IMR-90 (cell line): ENCODE measurements around the gene GRM2. TPM values are rescaled to one million over a fixed set of nuclear protein-coding genes. Genes with fewer than 3 reads are reported as not detected.

Experiments
- ATAC-seq: fragments of 200-7000 bp; cut with Tn5 transposase; 2 replicates; pipeline ENCODE4 v1.9.1; 2020; ENCODE audit warnings: low read depth, mild to moderate bottlenecking, moderate library complexity
- BruUV-seq: library from RNA; stranded (reverse); fragments of 400-500 nt; replicated peaks from 2 replicates; lab custom pipeline; 2021; lab: Mats Ljungman, UMichigan
- CTCF ChIA-PET: fragments of 300-600 bp; formaldehyde crosslinking; extraction: SDS; loops from one replicate; lab custom pipeline; 2021; ENCODE audit warnings: antibody characterized with exemption; lab: Yijun Ruan, JAX
- POLR2A ChIA-PET: fragments of 300-600 bp; sonication (Branson Sonifier 250); formaldehyde crosslinking; loops from one replicate; lab custom pipeline; 2022; ENCODE audit warnings: antibody characterized with exemption; ENCODE audit not compliant: unreplicated experiment; lab: Charles Lee
- DNase-seq: peaks from one replicate; pipeline ENCODE4 v3.0.0; 2013
- H2AFZ ChIP-seq: replicated peaks from 2 replicates; pipeline ENCODE3; 2013; ENCODE audit warnings: low read length, mild to moderate bottlenecking; ENCODE audit not compliant: poor library complexity
- H2AK5ac ChIP-seq: 2 replicates; pipeline ENCODE4 v1.6.1; 2013; ENCODE audit warnings: low read depth, low read length, inconsistent platforms
- H2AK9ac ChIP-seq: replicated peaks from 2 replicates; pipeline ENCODE3; 2013; ENCODE audit warnings: mild to moderate bottlenecking, low read depth, low read length, moderate library complexity; ENCODE audit not compliant: poor library complexity
- H2BK120ac ChIP-seq: 2 replicates; pipeline ENCODE4 v1.6.1; 2013; ENCODE audit warnings: low read depth, low read length, inconsistent platforms
- H2BK15ac ChIP-seq: 3 replicates; pipeline ENCODE4 v1.6.1; 2013; ENCODE audit warnings: low read depth, low read length, inconsistent platforms
- H2BK20ac ChIP-seq: 2 replicates; pipeline ENCODE4 v1.6.1; 2013; ENCODE audit warnings: low read depth, mild to moderate bottlenecking, inconsistent platforms, low read length, moderate library complexity
- H2BK5ac ChIP-seq: 2 replicates; pipeline ENCODE4 v1.6.1; 2013; ENCODE audit warnings: mild to moderate bottlenecking, low read depth, low read length, inconsistent platforms; ENCODE audit not compliant: poor library complexity, severe bottlenecking
- H3K14ac ChIP-seq: replicated peaks from 2 replicates; pipeline ENCODE4 v1.6.1; 2013; ENCODE audit warnings: low read depth, low read length, inconsistent platforms
- H3K18ac ChIP-seq: 2 replicates; pipeline ENCODE4 v1.6.1; 2013; ENCODE audit warnings: low read depth, low read length, control low read depth
- H3K23ac ChIP-seq: 2 replicates; pipeline ENCODE4 v1.6.1; 2013; ENCODE audit warnings: low read depth, low read length, inconsistent platforms
- H3K27ac ChIP-seq: 2 replicates; pipeline ENCODE4 v1.5.1; 2013; ENCODE audit warnings: mild to moderate bottlenecking, control low read depth, low read length; ENCODE audit not compliant: insufficient read depth
- H3K27me3 ChIP-seq: 2 replicates; pipeline ENCODE4 v1.6.1; 2013; ENCODE audit warnings: low read length; ENCODE audit not compliant: control insufficient read depth, insufficient read depth
- H3K36me3 ChIP-seq: 2 replicates; pipeline ENCODE4 v1.6.1; 2013; ENCODE audit warnings: low read length, mixed read lengths; ENCODE audit not compliant: control insufficient read depth, insufficient read depth
- H3K4ac ChIP-seq: 2 replicates; pipeline ENCODE4 v1.6.1; 2013; ENCODE audit warnings: low read depth, low read length, inconsistent platforms
- H3K4me1 ChIP-seq: 2 replicates; pipeline ENCODE4 v1.6.1; 2013; ENCODE audit warnings: low read length, mixed read lengths; ENCODE audit not compliant: control insufficient read depth, insufficient read depth
- H3K4me2 ChIP-seq: 2 replicates; pipeline ENCODE4 v1.6.1; 2013; ENCODE audit warnings: low read depth, mild to moderate bottlenecking, control low read depth, low read length, moderate library complexity
- H3K4me3 ChIP-seq: 2 replicates; pipeline ENCODE4 v1.5.1; 2013; ENCODE audit warnings: low read depth, mild to moderate bottlenecking, control low read depth, low read length, moderate library complexity; ENCODE audit not compliant: insufficient read depth
- H3K56ac ChIP-seq: 2 replicates; pipeline ENCODE4 v1.6.1; 2013; ENCODE audit warnings: low read length, inconsistent platforms; ENCODE audit not compliant: insufficient read depth; ENCODE audit errors: extremely low read depth
- H3K79me1 ChIP-seq, 2 experiments: 2 replicates each; pipeline ENCODE4 v1.6.1; 2013; ENCODE audit warnings: low read length in 2 of 2, inconsistent platforms in 1 of 2, low read depth in 1 of 2
- H3K9ac ChIP-seq: 2 replicates; pipeline ENCODE4 v1.6.1; 2013; ENCODE audit warnings: low read depth, low read length, control low read depth
- H3K9me1 ChIP-seq: 2 replicates; pipeline ENCODE4 v1.6.1; 2013; ENCODE audit warnings: low read length, inconsistent platforms; ENCODE audit not compliant: insufficient read depth
- H3K9me3 ChIP-seq: 2 replicates; pipeline ENCODE4 v1.6.1; 2013; ENCODE audit warnings: low read length; ENCODE audit not compliant: control insufficient read depth, insufficient read depth
- H4K20me1 ChIP-seq: 2 replicates; pipeline ENCODE4 v1.6.1; 2013; ENCODE audit warnings: low read length, inconsistent platforms; ENCODE audit not compliant: insufficient read depth
- H4K5ac ChIP-seq: 2 replicates; pipeline ENCODE4 v1.6.1; 2013; ENCODE audit warnings: mild to moderate bottlenecking, low read depth, low read length, control low read depth
- H4K8ac ChIP-seq, 2 experiments: 2 replicates each; pipeline ENCODE4 v1.6.1; 2013; ENCODE audit warnings: low read depth in 2 of 2, low read length in 2 of 2, control low read depth in 1 of 2, inconsistent platforms in 1 of 2
- H4K91ac ChIP-seq: 2 replicates; pipeline ENCODE4 v1.6.1; 2013; ENCODE audit warnings: low read depth, low read length, inconsistent platforms; ENCODE audit not compliant: insufficient read depth
- BHLHE40 ChIP-seq: fragments of 150-350 bp; IDR thresholded peaks from 2 replicates; pipeline ENCODE4 v1.6.1; 2016; ENCODE audit warnings: mild to moderate bottlenecking, low read depth, low read length
- CHD1 ChIP-seq: IDR thresholded peaks from 2 replicates; pipeline ENCODE4 v1.6.1; 2012; ENCODE audit warnings: low read depth, low read length, improper control_type of control experiment
- CTCF ChIP-seq: conservative IDR thresholded peaks from 2 replicates; pipeline ENCODE4 v1.5.1; 2012; ENCODE audit warnings: mild to moderate bottlenecking, low read depth, low read length, improper control_type of control experiment
- FOS ChIP-seq: fragments of 150-350 bp; IDR thresholded peaks from 2 replicates; pipeline ENCODE4 v1.6.1; 2016; ENCODE audit warnings: low read depth, low read length
- MXI1 ChIP-seq: IDR thresholded peaks from 2 replicates; pipeline ENCODE4 v1.6.1; 2012; ENCODE audit warnings: low read depth, mild to moderate bottlenecking, low read length, moderate library complexity, borderline replicate concordance
- USF2 ChIP-seq: fragments of 150-350 bp; IDR thresholded peaks from 2 replicates; pipeline ENCODE4 v1.6.1; 2017; ENCODE audit warnings: mild to moderate bottlenecking, antibody characterized with exemption, low read length, low read depth
- WGBS, 2 experiments: methylation state at CpG; one replicate each; pipeline versions ENCODE4 v1.1.5 to v1.1.7; 2013; ENCODE audit warnings: missing lambda C conversion rate in 2 of 2; ENCODE audit not compliant: insufficient read length in 1 of 2; ENCODE audit errors: extremely low coverage in 2 of 2; 5-methylcytosine and 5-hydroxymethylcytosine counted together
- dilution Hi-C: fragments of 300-500 bp; cut with HindIII; formaldehyde crosslinking; loops from one replicate; pipeline ENCODE4 v1.14.3; 2018; ENCODE audit warnings: low sequenced_read_pairs; ENCODE audit not compliant: unreplicated experiment
- in situ Hi-C: fragments of 300-500 bp; cut with MboI; formaldehyde crosslinking; loops from 3 replicates; pipeline ENCODE4 v1.14.3; 2019; ENCODE audit warnings: low sequenced_read_pairs, inconsistent platforms, mixed read lengths
- intact Hi-C: fragments of 100-400 bp; cut with micrococcal nuclease; formaldehyde crosslinking; loops from 2 replicates; pipeline ENCODE4 v1.10.0; 2022
- polyA plus RNA-seq, 3 experiments: library from polyadenylated mRNA; depleted of rRNA; stranded (reverse); fragments of >200 nt; gene quantifications; 2 replicates each; pipeline ENCODE4 v1.2.3, GENCODE V29; 2012; ENCODE audit warnings: low replicate concordance in 1 of 3
- total RNA-seq: library from RNA; depleted of rRNA; stranded (reverse); fragments of >200 nt; gene quantifications from 2 replicates; pipeline ENCODE4 v1.2.3, GENCODE V29; 2012

The GRM2 gene
- total and polyA plus RNA-seq, 2 of the 4 experiments (the other 2 are of a cell fraction) = under 0.01 to 0.14 TPM

- no peak overlapping the region for H3K18ac ChIP-seq
- no TSS peak for BruUV-seq
- H3K4me2 ChIP-seq = no peak overlapping the region
- H2BK20ac ChIP-seq = no peak overlapping the region
- in situ Hi-C loops = no loop called here
- H3K4me3 ChIP-seq = no peak overlapping the region
- intact Hi-C loops = no loop called here
- ATAC-seq (no peak), DNase-seq (no peak)
- H2AFZ ChIP-seq = no peak overlapping the region
- no peak overlapping the region for H2BK120ac ChIP-seq
- no peak overlapping the region for H2AK9ac ChIP-seq
- no peak overlapping the region for H3K4ac ChIP-seq
- H4K5ac ChIP-seq = no peak overlapping the region
- H3K36me3 ChIP-seq = no peaks in the 10 kb centered on the region
- dilution Hi-C loops = no loop called here
- no peak overlapping the region for H3K27ac ChIP-seq
- no peak overlapping the region for H2BK15ac ChIP-seq
- H3K27me3 ChIP-seq = peaks cover 2% of the 10 kb centered on the region; the same call in 1 of the 2 replicates
- H3K56ac ChIP-seq = no peak overlapping the region
- no peak for TF ChIP-seq CHD1
- no peak for TF ChIP-seq USF2
- TF ChIP-seq CTCF = no peak
- TF ChIP-seq BHLHE40 = no peak
- no peak for TF ChIP-seq FOS
- no peak for TF ChIP-seq MXI1
- no peaks in the 10 kb centered on the region for H3K79me1 ChIP-seq
- no peak overlapping the region for H3K23ac ChIP-seq
- H4K20me1 ChIP-seq = no peaks in the 10 kb centered on the region
- H3K9me3 ChIP-seq = no peaks in the 10 kb centered on the region
- H4K91ac ChIP-seq = no peak overlapping the region
- CTCF ChIA-PET = no interaction called here
- no peaks in the 10 kb centered on the region; the same call in 1 of the 2 replicates for H3K9me1 ChIP-seq
- no peak overlapping the region for H3K14ac ChIP-seq
- no peak overlapping the region for H2AK5ac ChIP-seq
- no peaks in the 10 kb centered on the region for H3K4me1 ChIP-seq
- H4K8ac ChIP-seq = no peak overlapping the region
- 92% methylated on average over 2 of the region's 5 CpGs; no CpG with 5 or more reads in 1 of the 2 experiments for WGBS, 2 experiments
- no peak overlapping the region for H2BK5ac ChIP-seq
- no peak overlapping the region for H3K9ac ChIP-seq
- POLR2A ChIA-PET = no interaction called here
Observed at GRCh38 chr3:51716805-51717204, 9.9 kb downstream of the GRM2 start.
